Neutrophil (primary cell): ENCODE results near the gene NFATC3.

Experiments
- H3K27ac ChIP-seq: fragments of 200-600 bp; sonication (generic); 2 replicates; pipeline ENCODE4 v1.5.1; 2016; ENCODE audit warnings: mild to moderate bottlenecking, moderate library complexity
- H3K27me3 ChIP-seq: fragments of 200-600 bp; sonication (generic); 2 replicates; pipeline ENCODE4 v1.6.0; 2016; ENCODE audit warnings: mild to moderate bottlenecking
- H3K36me3 ChIP-seq: fragments of 200-600 bp; sonication (generic); 2 replicates; pipeline ENCODE4 v1.5.1; 2017
- H3K4me1 ChIP-seq, 2 experiments: fragments of 200-600 bp in 1 of 2; sonication (generic) in 1 of 2; 1 replicate in 1 of 2; 2 replicates in 1 of 2; pipeline versions ENCODE4 v1.5.1 to v1.6.1; 2013 to 2016; ENCODE audit warnings: low read depth in 1 of 2, low read length in 1 of 2, mild to moderate bottlenecking in 1 of 2, moderate library complexity in 1 of 2; ENCODE audit not compliant: control insufficient read depth in 1 of 2, insufficient read depth in 1 of 2
- H3K4me3 ChIP-seq, 2 experiments: fragments of 200-600 bp in 1 of 2; sonication (generic) in 1 of 2; 1 replicate in 1 of 2; 2 replicates in 1 of 2; pipeline ENCODE4 v1.5.1; 2013 to 2016; ENCODE audit warnings: low read depth in 1 of 2, low read length in 1 of 2, mild to moderate bottlenecking in 1 of 2, moderate library complexity in 1 of 2
- H3K9me3 ChIP-seq: fragments of 200-600 bp; sonication (generic); 2 replicates; pipeline ENCODE4 v1.5.1; 2016
- CTCF ChIP-seq: fragments of 200-600 bp; sonication (generic); IDR thresholded peaks from 2 replicates; pipeline ENCODE4 v1.5.1; 2016; ENCODE audit warnings: antibody characterized with exemption

Gene NFATC3

GRCh38 chr16:68236826-68237242 lies 151.7 kb downstream of the NFATC3 start:
- Histone ChIP-seq H3K9me3 (no peaks in the 10 kb centered on the region), H3K4me1 (peaks cover 32 to 34% of the 10 kb centered on the region in 2 experiments), H3K27me3 (peaks cover 41% of the 10 kb centered on the region), H3K4me3 (peak overlapping the region; percentile 68 to 80), H3K27ac (peak overlapping the region; percentile 22), H3K36me3 (peaks cover 9% of the 10 kb centered on the region)
- no peak for TF ChIP-seq CTCF

- Histone ChIP-seq H3K27me3 (peaks cover 41% of the 10 kb centered on the region), H3K9me3 (no peaks in the 10 kb centered on the region), H3K36me3 (peaks cover 3% of the 10 kb centered on the region), H3K4me1 (peaks cover 32 to 34% of the 10 kb centered on the region in 2 experiments), H3K4me3 (peak overlapping the region; percentile 68 to 80), H3K27ac (peak overlapping the region; percentile 62)
- peak; percentile 56 for TF ChIP-seq CTCF
These were observed 152.3 kb downstream of the NFATC3 start for GRCh38 chr16:68237243-68238028.

GRCh38 chr16:68238029-68238345 lies 152.8 kb downstream of the NFATC3 start:
- Histone ChIP-seq H3K36me3 (no peaks in the 10 kb centered on the region), H3K27me3 (peaks cover 41% of the 10 kb centered on the region), H3K9me3 (no peaks in the 10 kb centered on the region), H3K4me3 (peak overlapping the region; percentile 68 to 80), H3K4me1 (peaks cover 32 to 34% of the 10 kb centered on the region in 2 experiments), H3K27ac (peak overlapping the region; percentile 62)
- TF ChIP-seq CTCF = no peak

GRCh38 chr16:68242085-68242484 lies 156.9 kb downstream of the NFATC3 start:
- Histone ChIP-seq H3K4me1 (peaks cover 38 to 47% of the 10 kb centered on the region in 2 experiments), H3K4me3 (no peak overlapping the region)
- no peak for TF ChIP-seq CTCF

GRCh38 chr16:68242926-68243858 lies 158.0 kb downstream of the NFATC3 start:
- TF ChIP-seq CTCF = no peak
- Histone ChIP-seq H3K27ac (no peak overlapping the region), H3K36me3 (no peaks in the 10 kb centered on the region), H3K27me3 (no peaks in the 10 kb centered on the region), H3K4me1 (peaks cover 36 to 44% of the 10 kb centered on the region in 2 experiments), H3K9me3 (no peaks in the 10 kb centered on the region), H3K4me3 (no peak overlapping the region)

More at GRCh38 chr16:68242085-68242484, 156.9 kb downstream of the NFATC3 start:
- Histone ChIP-seq H3K27me3 (peaks cover 5% of the 10 kb centered on the region), H3K27ac (no peak overlapping the region), H3K36me3 (no peaks in the 10 kb centered on the region), H3K9me3 (no peaks in the 10 kb centered on the region)
